ENCODE data around the gene PARP12. TPM values are rescaled to one million over a fixed set of nuclear protein-coding genes. Genes with fewer than 3 reads are reported as not detected.

The PARP12 gene
- total RNA-seq, 4 donors from 2014 or later, result 17.8 to 21.5 (median 18.5) TPM

DNA sequence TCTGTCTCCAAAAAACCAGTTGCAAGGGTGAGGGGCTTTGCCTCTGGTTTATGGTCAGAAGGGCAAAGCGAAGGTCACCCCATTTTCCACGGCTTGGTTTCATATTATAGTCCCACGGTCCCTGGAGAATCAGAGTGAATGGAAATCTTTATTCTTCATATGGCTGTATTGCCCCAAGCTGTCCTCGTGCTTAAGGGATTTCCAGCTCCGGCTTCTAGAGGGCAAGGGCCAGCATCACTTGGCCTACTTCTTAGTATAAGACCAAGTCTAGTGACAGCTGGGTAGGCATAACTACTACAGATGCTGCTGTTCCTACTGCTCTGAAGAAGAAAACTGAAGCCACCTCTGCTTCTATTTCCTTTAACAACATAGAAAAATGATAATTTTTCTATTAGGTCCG is 63.2 kb downstream of the PARP12 start:
- intact Hi-C loops (cut with DNase I; ENCODE audit: low total_unique reads), result no loop called here
- TF ChIP-seq, protein P1, sequence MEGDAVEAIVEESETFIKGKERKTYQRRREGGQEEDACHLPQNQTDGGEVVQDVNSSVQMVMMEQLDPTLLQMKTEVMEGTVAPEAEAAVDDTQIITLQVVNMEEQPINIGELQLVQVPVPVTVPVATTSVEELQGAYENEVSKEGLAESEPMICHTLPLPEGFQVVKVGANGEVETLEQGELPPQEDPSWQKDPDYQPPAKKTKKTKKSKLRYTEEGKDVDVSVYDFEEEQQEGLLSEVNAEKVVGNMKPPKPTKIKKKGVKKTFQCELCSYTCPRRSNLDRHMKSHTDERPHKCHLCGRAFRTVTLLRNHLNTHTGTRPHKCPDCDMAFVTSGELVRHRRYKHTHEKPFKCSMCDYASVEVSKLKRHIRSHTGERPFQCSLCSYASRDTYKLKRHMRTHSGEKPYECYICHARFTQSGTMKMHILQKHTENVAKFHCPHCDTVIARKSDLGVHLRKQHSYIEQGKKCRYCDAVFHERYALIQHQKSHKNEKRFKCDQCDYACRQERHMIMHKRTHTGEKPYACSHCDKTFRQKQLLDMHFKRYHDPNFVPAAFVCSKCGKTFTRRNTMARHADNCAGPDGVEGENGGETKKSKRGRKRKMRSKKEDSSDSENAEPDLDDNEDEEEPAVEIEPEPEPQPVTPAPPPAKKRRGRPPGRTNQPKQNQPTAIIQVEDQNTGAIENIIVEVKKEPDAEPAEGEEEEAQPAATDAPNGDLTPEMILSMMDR (IDR thresholded peaks at IDR 0.05), result no peak
- no peak for TF ChIP-seq POLR2A (IDR thresholded peaks at IDR 0.05)
- DNase-seq (ENCODE audit: low spot score in 2 of 2), result no peak

DNA sequence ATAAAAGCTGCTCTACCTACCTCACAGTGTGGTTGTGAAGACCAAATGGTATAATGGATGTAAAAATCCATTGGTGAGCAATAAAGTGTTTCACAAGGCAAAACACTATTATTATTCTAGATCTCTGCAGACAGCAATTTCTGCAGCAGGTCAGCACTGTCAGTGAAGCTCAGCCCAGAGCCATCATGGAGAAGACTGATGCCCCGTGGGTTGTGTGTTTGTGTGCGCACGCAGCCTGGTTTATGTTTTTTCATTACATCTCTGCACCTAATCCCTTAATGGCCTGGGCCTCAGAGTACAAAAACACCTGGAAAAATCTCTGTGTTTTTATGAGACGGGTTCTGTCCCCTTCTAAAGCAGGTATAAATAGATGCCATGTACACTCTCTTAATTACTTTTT is 64.2 kb downstream of the PARP12 start:
- H3K4me3 ChIP-seq (ENCODE audit: low read depth, poor library complexity, severe bottlenecking), result no peak overlapping the region
- intact Hi-C loops (cut with DNase I; ENCODE audit: low total_unique reads), result no loop called here
- no peak for TF ChIP-seq POLR2A (IDR thresholded peaks at IDR 0.05)
- TF ChIP-seq, protein P1 (IDR thresholded peaks at IDR 0.05), result no peak
- DNase-seq (ENCODE audit: low spot score in 2 of 2), result no peak
- 88 to 97% methylated on average over 4 of the region's 4 CpGs for WGBS, 2 donors

More for the DNA sequence above, 63.2 kb downstream of the PARP12 start:
- 82% methylated on average over 6 of the region's 6 CpGs for WGBS, 2 donors
- no peak overlapping the region for H3K4me3 ChIP-seq (ENCODE audit: low read depth, poor library complexity, severe bottlenecking)

DNA sequence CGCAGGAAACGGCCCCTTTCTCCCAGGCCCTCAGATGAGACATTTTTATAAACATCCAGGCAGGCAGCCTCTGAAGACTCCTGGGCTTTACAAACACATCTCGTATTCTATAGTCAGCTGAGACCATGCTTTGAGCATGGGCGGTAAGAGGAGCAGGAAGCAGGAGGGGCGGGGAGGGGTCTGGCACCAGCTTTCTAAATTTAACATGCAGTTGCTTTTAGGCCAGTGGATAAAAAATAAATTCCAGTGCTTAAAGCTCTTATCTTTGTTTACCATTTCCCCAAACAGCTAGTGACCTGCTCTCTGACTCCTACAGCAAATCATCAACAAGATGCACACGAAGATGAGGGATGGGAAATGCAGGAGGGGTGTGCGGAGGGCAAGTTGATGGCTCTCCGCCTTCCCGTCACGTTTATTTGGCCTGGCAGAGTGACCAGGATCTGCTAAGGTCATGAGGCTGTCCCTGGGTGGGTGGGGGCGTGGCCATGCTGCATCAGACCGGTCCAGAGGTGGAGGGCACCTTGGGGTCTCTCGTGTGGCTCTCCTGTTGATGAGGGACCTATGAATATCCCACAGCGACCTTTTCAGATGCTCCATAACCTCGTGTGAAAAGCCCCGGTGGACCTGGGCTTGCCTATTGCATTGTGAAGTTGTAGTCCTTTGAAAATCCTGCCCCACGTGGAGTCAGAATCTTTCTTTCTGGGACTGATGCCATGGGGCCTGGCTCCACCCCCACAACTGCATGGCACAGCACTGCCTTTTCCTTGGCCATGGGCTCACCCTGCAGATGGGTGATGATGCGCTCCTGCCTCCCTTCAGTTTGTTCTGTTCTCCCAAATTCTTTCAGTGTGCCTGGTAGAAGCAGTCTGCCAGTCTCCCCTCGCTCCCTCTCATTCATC is 67.5 kb downstream of the PARP12 start:
- 60 to 71% methylated on average over 19 of the region's 19 CpGs for WGBS, 2 donors
- H3K4me3 ChIP-seq (ENCODE audit: low read depth, poor library complexity, severe bottlenecking), result no peak overlapping the region
- TF ChIP-seq POLR2A (IDR thresholded peaks at IDR 0.05), result no peak
- TF ChIP-seq, protein P1 (IDR thresholded peaks at IDR 0.05), result no peak
- intact Hi-C loops (cut with DNase I; ENCODE audit: low total_unique reads), result no loop called here
- no peak for DNase-seq (ENCODE audit: low spot score in 2 of 2)

DNA sequence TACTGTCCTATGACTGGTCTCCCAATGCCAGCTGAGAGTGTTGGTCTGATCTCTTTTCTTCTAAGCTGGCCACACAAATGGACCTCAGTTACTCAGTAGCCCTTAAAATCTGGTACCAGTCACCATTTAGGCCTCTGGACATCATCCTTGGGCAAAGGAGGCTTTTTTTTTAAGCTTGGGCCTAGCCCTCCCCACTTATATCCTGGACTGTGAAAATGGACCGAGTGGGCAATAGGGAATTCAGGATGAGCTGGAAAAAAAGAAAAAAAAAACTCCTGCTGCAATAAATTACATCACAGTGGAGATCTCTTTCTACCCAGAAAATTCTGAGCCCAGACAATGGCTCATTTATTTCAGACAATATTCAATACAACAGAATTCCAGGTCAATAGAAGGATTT is 68.4 kb downstream of the PARP12 start:
- 76 to 85% methylated on average over 1 of the region's 1 CpG for WGBS, 2 donors
- no peak for DNase-seq (ENCODE audit: low spot score in 2 of 2)
- intact Hi-C loops (cut with DNase I; ENCODE audit: low total_unique reads), result no loop called here
- TF ChIP-seq POLR2A (IDR thresholded peaks at IDR 0.05), result no peak
- TF ChIP-seq, protein P1 (IDR thresholded peaks at IDR 0.05), result no peak
- no peak overlapping the region for H3K4me3 ChIP-seq (ENCODE audit: low read depth, poor library complexity, severe bottlenecking)

DNA sequence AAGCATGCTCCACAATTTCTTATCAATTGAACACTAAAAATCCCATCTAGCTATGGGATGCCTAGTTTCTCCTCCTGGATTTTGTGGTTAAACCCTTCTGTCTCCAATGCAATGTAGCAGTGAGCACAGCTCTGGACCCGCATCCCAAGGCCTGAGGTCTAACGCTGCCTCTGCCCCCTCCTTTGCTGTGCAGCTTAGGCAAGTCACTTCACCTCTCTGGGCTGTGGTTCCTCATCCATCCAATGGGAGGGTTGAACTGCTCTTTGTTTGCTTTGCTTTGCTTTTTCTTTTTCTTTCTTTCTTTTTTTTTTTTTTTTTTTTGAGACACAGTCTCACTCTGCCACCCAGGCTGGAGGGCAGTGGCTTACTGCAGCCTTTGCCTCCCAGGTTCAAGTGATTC is 69.2 kb downstream of the PARP12 start:
- no peak overlapping the region for H3K4me3 ChIP-seq (ENCODE audit: low read depth, poor library complexity, severe bottlenecking)
- TF ChIP-seq POLR2A (IDR thresholded peaks at IDR 0.05), result no peak
- TF ChIP-seq, protein P1 (IDR thresholded peaks at IDR 0.05), result no peak
- DNase-seq (ENCODE audit: low spot score in 2 of 2), result no peak
- 94 to 97% methylated on average over 2 of the region's 2 CpGs for WGBS, 2 donors
- intact Hi-C loops (cut with DNase I; ENCODE audit: low total_unique reads), result no loop called here
